HCT116 (cell line): Measurements from ENCODE around the gene GSTT2B. TPM values are rescaled to one million over a fixed set of nuclear protein-coding genes. Genes with fewer than 3 reads are reported as not detected.
"Not testable (repeated sequence)": the region's sequence is repeated elsewhere in the genome, so short reads cannot be mapped to it uniquely, and the experiment has no call there.

Experiments
- ATAC-seq: fragments of 200-7000 bp; cut with Tn5 transposase; 2 replicates; pipeline ENCODE4 v1.9.1; 2020; ENCODE audit warnings: mild to moderate bottlenecking, moderate library complexity
- BruUV-seq: library from RNA; stranded (reverse); fragments of 400-500 nt; replicated peaks from 2 replicates; lab custom pipeline; 2021; lab: Mats Ljungman, UMichigan
- CTCF ChIA-PET: fragments of 300-600 bp; sonication (Branson Sonifier 250); formaldehyde crosslinking; loops from one replicate; lab custom pipeline; 2021; ENCODE audit warnings: antibody characterized with exemption; lab: Charles Lee
- POLR2A ChIA-PET: fragments of 300-600, 350-600 bp; sonication (Branson Sonifier 250); formaldehyde crosslinking; loops from one replicate; lab custom pipeline; 2021; ENCODE audit warnings: antibody characterized with exemption; lab: Charles Lee
- RAD21 ChIA-PET, 2 experiments: fragments of 300-600 bp; sonication (Branson Sonifier 250); formaldehyde crosslinking; loops; one replicate each; lab custom pipeline; 2023; ENCODE audit warnings: low total read pairs in 2 of 2; ENCODE audit not compliant: uncharacterized antibody in 2 of 2, unreplicated experiment in 2 of 2, low non-redundant PET in 1 of 2; lab: Charles Lee
- DNase-seq: peaks from one replicate; pipeline ENCODE4 v3.0.0-alpha.2; 2010; ENCODE audit warnings: low read depth, low spot score
- H2AFZ ChIP-seq: fragments of 200-600 bp; shearing (Covaris generic), sonication (generic); 2 replicates; pipeline ENCODE4 v1.6.1; 2017; ENCODE audit warnings: low read depth, mixed run types, mixed read lengths, antibody characterized with exemption, low read length; ENCODE audit not compliant: poor library complexity, severe bottlenecking
- H3K27ac ChIP-seq: 2 replicates; pipeline ENCODE4 v1.5.1; 2012; ENCODE audit warnings: low read depth, low read length
- H3K27me3 ChIP-seq: fragments of 200-600 bp; sonication (generic); 2 replicates; pipeline ENCODE4 v1.6.1; 2016; ENCODE audit warnings: mixed run types, low read length, mixed read lengths; ENCODE audit not compliant: insufficient read depth
- H3K36me3 ChIP-seq, 2 experiments: fragments of 200-500 bp in 1 of 2; fragments of 200-600 bp in 1 of 2; sonication (Bioruptor generic) in 1 of 2; sonication (generic) in 1 of 2; 2 replicates each; pipeline versions ENCODE4 v1.5.1 to v1.6.1; 2014 to 2016; ENCODE audit warnings: low read length in 2 of 2, inconsistent platforms in 1 of 2, mixed read lengths in 1 of 2, mixed run types in 1 of 2; ENCODE audit not compliant: insufficient read depth in 2 of 2, control insufficient read depth in 1 of 2
- H3K4me1 ChIP-seq, 2 experiments: fragments of 200-600 bp in 1 of 2; sonication (generic) in 1 of 2; 2 replicates each; pipeline versions ENCODE4 v1.5.1 to v1.6.1; 2012 to 2017; ENCODE audit warnings: low read length in 2 of 2, inconsistent platforms in 1 of 2, mild to moderate bottlenecking in 1 of 2, mixed read lengths in 1 of 2, mixed run types in 1 of 2, moderate library complexity in 1 of 2; ENCODE audit not compliant: insufficient read depth in 2 of 2, control insufficient read depth in 1 of 2
- H3K4me2 ChIP-seq: fragments of 200-600 bp; sonication (generic); 2 replicates; pipeline ENCODE4 v1.6.1; 2017; ENCODE audit warnings: mixed run types, low read length, mixed read lengths
- H3K4me3 ChIP-seq, 2 experiments: fragments of 200-600 bp in 1 of 2; sonication (generic) in 1 of 2; replicated peaks in 1 of 2; 2 replicates each; pipeline ENCODE4 v1.5.1; 2011 to 2016; ENCODE audit warnings: low read length in 2 of 2, control low read depth in 1 of 2, low read depth in 1 of 2, mild to moderate bottlenecking in 1 of 2, mixed read lengths in 1 of 2, mixed run types in 1 of 2
- H3K79me2 ChIP-seq: fragments of 200-600 bp; sonication (generic); 2 replicates; pipeline ENCODE4 v1.6.1; 2017; ENCODE audit warnings: mild to moderate bottlenecking, mixed run types, low read length, moderate library complexity, mixed read lengths; ENCODE audit not compliant: insufficient read depth
- H3K9ac ChIP-seq: fragments of 200-600 bp; sonication (generic); 2 replicates; pipeline ENCODE4 v1.6.1; 2016; ENCODE audit warnings: low read length, mixed read lengths
- H3K9me2 ChIP-seq: fragments of 200-600 bp; sonication (generic), shearing (Covaris generic); 2 replicates; pipeline ENCODE4 v1.6.1; 2017; ENCODE audit warnings: mixed run types, mild to moderate bottlenecking, moderate library complexity; ENCODE audit not compliant: insufficient read depth
- H3K9me3 ChIP-seq, 2 experiments: fragments of 200-500 bp in 1 of 2; fragments of 200-600 bp in 1 of 2; sonication (Bioruptor generic) in 1 of 2; sonication (generic) in 1 of 2; 2 replicates each; pipeline ENCODE4 v1.6.1; 2014 to 2017; ENCODE audit warnings: low read length in 2 of 2, mixed read lengths in 2 of 2, inconsistent platforms in 1 of 2, low read depth in 1 of 2, mild to moderate bottlenecking in 1 of 2, mixed run types in 1 of 2, moderate library complexity in 1 of 2; ENCODE audit not compliant: control insufficient read depth in 1 of 2, insufficient read depth in 1 of 2
- H4K20me1 ChIP-seq: fragments of 200-600 bp; sonication (generic), shearing (Covaris generic); 2 replicates; pipeline ENCODE4 v1.6.1; 2017; ENCODE audit warnings: mixed run types, mild to moderate bottlenecking, moderate library complexity; ENCODE audit not compliant: insufficient read depth
- intact Hi-C: fragments of 100-400 bp; cut with micrococcal nuclease; formaldehyde crosslinking; loops from 2 replicates; pipeline ENCODE4 v1.10.0; 2022
- total RNA-seq: library from RNA; stranded (reverse); gene quantifications from one replicate; pipeline ENCODE4 v1.2.1, GENCODE V29; 2021; ENCODE audit not compliant: unreplicated experiment

The GSTT2B gene
- total RNA-seq, 1 experiment from 2014 or later: 14.3 TPM

DNA sequence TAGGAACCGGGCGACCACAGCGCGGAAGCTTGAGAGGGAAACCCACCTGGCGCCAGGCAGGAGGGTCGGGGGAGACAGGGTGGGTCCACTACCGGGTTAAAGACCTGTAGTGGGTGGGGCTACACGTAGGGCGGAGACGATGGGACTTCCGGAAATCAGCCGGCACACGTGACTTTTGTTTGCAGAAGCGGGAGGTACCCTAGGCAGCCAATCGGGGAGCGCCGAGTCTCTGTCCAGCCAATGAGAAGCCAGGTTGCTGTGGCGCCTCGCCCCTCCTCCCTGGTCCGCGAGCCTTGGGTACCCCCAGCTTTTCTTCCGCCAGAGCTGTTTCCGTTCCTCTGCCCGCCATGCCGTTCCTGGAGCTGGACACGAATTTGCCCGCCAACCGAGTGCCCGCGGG, 5.6 kb upstream of the GSTT2B start, which contains the start of gene DDTL:
TSS of gene DDTL (plus strand) at position 321 of the 400 bp plus-strand sequence. CDS start at position 348, 27 bp downstream.
- H3K9me3 ChIP-seq, DNase-seq, H2AFZ ChIP-seq, POLR2A ChIA-PET, H3K9me2 ChIP-seq, H3K27ac ChIP-seq, H3K27me3 ChIP-seq, H3K9ac ChIP-seq, H4K20me1 ChIP-seq, intact Hi-C loops, CTCF ChIA-PET, H3K4me2 ChIP-seq, H3K4me3 ChIP-seq, H3K4me1 ChIP-seq, RAD21 ChIA-PET, BruUV-seq: not testable (repeated sequence)
- ATAC-seq: peak; percentile 86
- H3K79me2 ChIP-seq: peaks cover 27% of the 10 kb centered on the region
- H3K36me3 ChIP-seq: peaks cover 9 to 13% of the 10 kb centered on the region in 2 experiments; a peak in 3 of 4 replicates

GRCh38 chr22:23966094-23966493, 5.1 kb upstream of the GSTT2B start:
- CTCF ChIA-PET: not testable (repeated sequence)

More at GRCh38 chr22:23966094-23966493, 5.1 kb upstream of the GSTT2B start:
- H3K9me3 ChIP-seq, H3K9ac ChIP-seq, H3K27me3 ChIP-seq, H3K9me2 ChIP-seq, RAD21 ChIA-PET, POLR2A ChIA-PET, H3K36me3 ChIP-seq, H4K20me1 ChIP-seq, H3K4me3 ChIP-seq, intact Hi-C loops, DNase-seq, H3K4me1 ChIP-seq, BruUV-seq, H2AFZ ChIP-seq, H3K4me2 ChIP-seq, H3K27ac ChIP-seq: not testable (repeated sequence)
- peaks cover 22% of the 10 kb centered on the region for H3K79me2 ChIP-seq
- peak; percentile 75 for ATAC-seq
